OCI-LY3 (cell line): ENCODE data around the gene USP5.

Experiments
- CTCF ChIP-seq: fragments of 200-600, 300-600 bp; sonication (generic); IDR thresholded peaks from 2 replicates; pipeline ENCODE4 v1.5.1; 2014; ENCODE audit warnings: antibody characterized with exemption, low read length, low read depth
- EZH2phosphoT487 ChIP-seq: fragments of 200-600 bp; shearing (Covaris generic); IDR thresholded peaks from 2 replicates; pipeline ENCODE4 v1.6.1; 2018; ENCODE audit warnings: antibody characterized with exemption, mixed run types, low read depth

- no peak for TF ChIP-seq CTCF
- TF ChIP-seq EZH2phosphoT487: no peak
These were observed 17.7 kb upstream of the USP5 start for GRCh38 chr12:6834254-6834653.
